HCT116 (cell line): ENCODE measurements around the gene CCDC106. TPM values are rescaled to one million over a fixed set of nuclear protein-coding genes. Genes with fewer than 3 reads are reported as not detected.
A peak's percentile ranks its signal among the peaks of the same experiment; 100 is the strongest.

Experiments
- ATAC-seq: fragments of 200-7000 bp; cut with Tn5 transposase; 2 replicates; pipeline ENCODE4 v1.9.1; 2020; ENCODE audit warnings: mild to moderate bottlenecking, moderate library complexity
- BruUV-seq: library from RNA; stranded (reverse); fragments of 400-500 nt; replicated peaks from 2 replicates; lab custom pipeline; 2021; lab: Mats Ljungman, UMichigan
- CTCF ChIA-PET: fragments of 300-600 bp; sonication (Branson Sonifier 250); formaldehyde crosslinking; loops from one replicate; lab custom pipeline; 2021; ENCODE audit warnings: antibody characterized with exemption; lab: Charles Lee
- POLR2A ChIA-PET: fragments of 300-600, 350-600 bp; sonication (Branson Sonifier 250); formaldehyde crosslinking; loops from one replicate; lab custom pipeline; 2021; ENCODE audit warnings: antibody characterized with exemption; lab: Charles Lee
- RAD21 ChIA-PET, 2 experiments: fragments of 300-600 bp; sonication (Branson Sonifier 250); formaldehyde crosslinking; loops; one replicate each; lab custom pipeline; 2023; ENCODE audit warnings: low total read pairs in 2 of 2; ENCODE audit not compliant: uncharacterized antibody in 2 of 2, unreplicated experiment in 2 of 2, low non-redundant PET in 1 of 2; lab: Charles Lee
- DNase-seq: peaks from one replicate; pipeline ENCODE4 v3.0.0-alpha.2; 2010; ENCODE audit warnings: low read depth, low spot score
- H2AFZ ChIP-seq: fragments of 200-600 bp; shearing (Covaris generic), sonication (generic); 2 replicates; pipeline ENCODE4 v1.6.1; 2017; ENCODE audit warnings: low read depth, mixed run types, mixed read lengths, antibody characterized with exemption, low read length; ENCODE audit not compliant: poor library complexity, severe bottlenecking
- H3K27ac ChIP-seq: 2 replicates; pipeline ENCODE4 v1.5.1; 2012; ENCODE audit warnings: low read depth, low read length
- H3K27me3 ChIP-seq: fragments of 200-600 bp; sonication (generic); 2 replicates; pipeline ENCODE4 v1.6.1; 2016; ENCODE audit warnings: mixed run types, low read length, mixed read lengths; ENCODE audit not compliant: insufficient read depth
- H3K36me3 ChIP-seq, 2 experiments: fragments of 200-500 bp in 1 of 2; fragments of 200-600 bp in 1 of 2; sonication (Bioruptor generic) in 1 of 2; sonication (generic) in 1 of 2; 2 replicates each; pipeline versions ENCODE4 v1.5.1 to v1.6.1; 2014 to 2016; ENCODE audit warnings: low read length in 2 of 2, inconsistent platforms in 1 of 2, mixed read lengths in 1 of 2, mixed run types in 1 of 2; ENCODE audit not compliant: insufficient read depth in 2 of 2, control insufficient read depth in 1 of 2
- H3K4me1 ChIP-seq, 2 experiments: fragments of 200-600 bp in 1 of 2; sonication (generic) in 1 of 2; 2 replicates each; pipeline versions ENCODE4 v1.5.1 to v1.6.1; 2012 to 2017; ENCODE audit warnings: low read length in 2 of 2, inconsistent platforms in 1 of 2, mild to moderate bottlenecking in 1 of 2, mixed read lengths in 1 of 2, mixed run types in 1 of 2, moderate library complexity in 1 of 2; ENCODE audit not compliant: insufficient read depth in 2 of 2, control insufficient read depth in 1 of 2
- H3K4me2 ChIP-seq: fragments of 200-600 bp; sonication (generic); 2 replicates; pipeline ENCODE4 v1.6.1; 2017; ENCODE audit warnings: mixed run types, low read length, mixed read lengths
- H3K4me3 ChIP-seq, 2 experiments: fragments of 200-600 bp in 1 of 2; sonication (generic) in 1 of 2; replicated peaks in 1 of 2; 2 replicates each; pipeline ENCODE4 v1.5.1; 2011 to 2016; ENCODE audit warnings: low read length in 2 of 2, control low read depth in 1 of 2, low read depth in 1 of 2, mild to moderate bottlenecking in 1 of 2, mixed read lengths in 1 of 2, mixed run types in 1 of 2
- H3K79me2 ChIP-seq: fragments of 200-600 bp; sonication (generic); 2 replicates; pipeline ENCODE4 v1.6.1; 2017; ENCODE audit warnings: mild to moderate bottlenecking, mixed run types, low read length, moderate library complexity, mixed read lengths; ENCODE audit not compliant: insufficient read depth
- H3K9ac ChIP-seq: fragments of 200-600 bp; sonication (generic); 2 replicates; pipeline ENCODE4 v1.6.1; 2016; ENCODE audit warnings: low read length, mixed read lengths
- H3K9me2 ChIP-seq: fragments of 200-600 bp; sonication (generic), shearing (Covaris generic); 2 replicates; pipeline ENCODE4 v1.6.1; 2017; ENCODE audit warnings: mixed run types, mild to moderate bottlenecking, moderate library complexity; ENCODE audit not compliant: insufficient read depth
- H3K9me3 ChIP-seq, 2 experiments: fragments of 200-500 bp in 1 of 2; fragments of 200-600 bp in 1 of 2; sonication (Bioruptor generic) in 1 of 2; sonication (generic) in 1 of 2; 2 replicates each; pipeline ENCODE4 v1.6.1; 2014 to 2017; ENCODE audit warnings: low read length in 2 of 2, mixed read lengths in 2 of 2, inconsistent platforms in 1 of 2, low read depth in 1 of 2, mild to moderate bottlenecking in 1 of 2, mixed run types in 1 of 2, moderate library complexity in 1 of 2; ENCODE audit not compliant: control insufficient read depth in 1 of 2, insufficient read depth in 1 of 2
- H4K20me1 ChIP-seq: fragments of 200-600 bp; sonication (generic), shearing (Covaris generic); 2 replicates; pipeline ENCODE4 v1.6.1; 2017; ENCODE audit warnings: mixed run types, mild to moderate bottlenecking, moderate library complexity; ENCODE audit not compliant: insufficient read depth
- ATF3 ChIP-seq: IDR thresholded peaks from 2 replicates; pipeline ENCODE4 v1.6.1; 2012
- CBX3 ChIP-seq: IDR thresholded peaks from 2 replicates; pipeline ENCODE4 v1.6.1; 2012; ENCODE audit warnings: low read depth
- CEBPB ChIP-seq: IDR thresholded peaks from 2 replicates; pipeline ENCODE4 v1.6.1; 2012; ENCODE audit warnings: low read depth
- CTCF ChIP-seq, 3 experiments: fragments of 200-600 bp in 1 of 3; sonication (generic) in 1 of 3; IDR thresholded peaks in 2 of 3; conservative IDR thresholded peaks in 1 of 3; 2 replicates each; pipeline ENCODE4 v1.5.1; 2012 to 2017; ENCODE audit warnings: low read depth in 2 of 3, low read length in 2 of 3, antibody characterized with exemption in 1 of 3, borderline replicate concordance in 1 of 3, control low read depth in 1 of 3, mild to moderate bottlenecking in 1 of 3, mixed read lengths in 1 of 3, mixed run types in 1 of 3, moderate library complexity in 1 of 3; ENCODE audit not compliant: insufficient read depth in 1 of 3
- EGR1 ChIP-seq: IDR thresholded peaks from 2 replicates; pipeline ENCODE4 v1.6.1; 2012; ENCODE audit warnings: low read depth
- ELF1 ChIP-seq: IDR thresholded peaks from 2 replicates; pipeline ENCODE4 v1.6.1; 2012; ENCODE audit warnings: low read depth, borderline replicate concordance
- EZH2 ChIP-seq: fragments of 200-600 bp; sonication (generic); IDR thresholded peaks from 2 replicates; pipeline ENCODE4 v1.6.1; 2017; ENCODE audit warnings: antibody characterized with exemption, mixed run types
- EZH2phosphoT487 ChIP-seq: fragments of 200-600 bp; IDR thresholded peaks from 2 replicates; pipeline ENCODE4 v1.6.1; 2018; ENCODE audit warnings: antibody characterized with exemption, borderline replicate concordance
- JUND ChIP-seq: IDR thresholded peaks from 2 replicates; pipeline ENCODE4 v1.6.1; 2012
- MAX ChIP-seq: IDR thresholded peaks from 2 replicates; pipeline ENCODE4 v1.6.1; 2012
- POLR2A ChIP-seq: IDR thresholded peaks from 2 replicates; pipeline ENCODE4 v1.7.0; 2011; ENCODE audit warnings: borderline replicate concordance; ENCODE audit not compliant: insufficient read depth, insufficient read length; ENCODE audit errors: extremely low read depth
- POLR2AphosphoS5 ChIP-seq: IDR thresholded peaks from 2 replicates; pipeline ENCODE4 v1.6.1; 2011; ENCODE audit warnings: mild to moderate bottlenecking, low read depth, low read length, moderate library complexity
- RAD21 ChIP-seq: IDR thresholded peaks from 2 replicates; pipeline ENCODE4 v1.6.1; 2012; ENCODE audit warnings: low read depth, mild to moderate bottlenecking
- SIN3A ChIP-seq: IDR thresholded peaks from 2 replicates; pipeline ENCODE4 v1.6.1; 2012; ENCODE audit warnings: low read depth
- SRF ChIP-seq: IDR thresholded peaks from 2 replicates; pipeline ENCODE4 v1.6.1; 2012; ENCODE audit warnings: low read depth
- YY1 ChIP-seq: IDR thresholded peaks from 2 replicates; pipeline ENCODE4 v1.6.1; 2011; ENCODE audit warnings: low read length, low read depth, moderate library complexity, mild to moderate bottlenecking; ENCODE audit not compliant: insufficient replicate concordance; ENCODE audit errors: extremely low read depth
- ZNF274 ChIP-seq: fragments of 200-500 bp; sonication (Bioruptor generic); IDR thresholded peaks from 2 replicates; pipeline ENCODE4 v1.6.1; 2014; ENCODE audit warnings: mild to moderate bottlenecking, low read depth, low read length, inconsistent platforms
- intact Hi-C: fragments of 100-400 bp; cut with micrococcal nuclease; formaldehyde crosslinking; loops from 2 replicates; pipeline ENCODE4 v1.10.0; 2022
- total RNA-seq: library from RNA; stranded (reverse); gene quantifications from one replicate; pipeline ENCODE4 v1.2.1, GENCODE V29; 2021; ENCODE audit not compliant: unreplicated experiment

The CCDC106 gene
- total RNA-seq, 1 experiment from 2014 or later = 1.0 TPM

GRCh38 chr19:55636723-55637122 lies 11.3 kb upstream of the CCDC106 start:
- no TSS peak for BruUV-seq
- 0 out of 4 replicates have a peak, but pooled peaks cover 0 to 3% of the 10 kb centered on the region in 2 experiments for H3K36me3 ChIP-seq
- intact Hi-C loops = loop anchor here (10.0 kb wide), 2 partner anchors 492 to 982 kb away; partner anchors contain the start of gene TNNT1
- peak overlapping the region in 1 of 2 experiments; percentile 78; a peak in 2 of 4 replicates for H3K4me3 ChIP-seq
- no peaks in the 10 kb centered on the region for H4K20me1 ChIP-seq
- no peak for ATAC-seq
- ChIA-PET POLR2A (interaction anchor here (1.5 kb wide), 1 partner anchor 12 kb away, joined by 4 read pairs; the partner anchor contains the start of gene ZNF784), RAD21 (no interaction called here), CTCF (interaction anchor here (0.6 to 1.9 kb wide), 2 partner anchors 18 to 437 kb away, joined by 3 to 7 read pairs; partner anchors contain the start of gene U2AF2)
- no peaks in the 10 kb centered on the region for H3K9me2 ChIP-seq
- peak overlapping the region; percentile 88 for H3K4me2 ChIP-seq
- TF ChIP-seq SIN3A (no peak), SRF (no peak), POLR2AphosphoS5 (no peak), JUND (no peak), POLR2A (no peak), ZNF274 (no peak), ATF3 (no peak), EZH2phosphoT487 (no peak), CEBPB (no peak), EGR1 (no peak), RAD21 (no peak), CTCF (IDR thresholded peaks at IDR 0.05 in 2 of 3, conservative IDR thresholded peaks at IDR 0.05 in 1 of 3; ENCODE audit: borderline replicate concordance in 1 of 3, insufficient read depth in 1 of 3, low read depth in 2 of 3, low read length in 2 of 3) (no peak), MAX (no peak), ELF1 (no peak), EZH2 (no peak), YY1 (no peak), CBX3 (no peak)
- H3K79me2 ChIP-seq = peaks cover 53% of the 10 kb centered on the region
- H3K27me3 ChIP-seq = no peaks in the 10 kb centered on the region
- H3K4me1 ChIP-seq = peaks cover 32 to 57% of the 10 kb centered on the region in 2 experiments
- no peak overlapping the region for H2AFZ ChIP-seq
- H3K27ac ChIP-seq = no peak overlapping the region
- no peak overlapping the region; the same call in 1 of the 2 replicates for H3K9ac ChIP-seq
- no peak for DNase-seq
- no peaks in the 10 kb centered on the region for H3K9me3 ChIP-seq
